ENCODE results near the gene PSG7.

GRCh38 chr19:42928896-42929295 is 8.1 kb downstream of the PSG7 start:
- TF ChIP-seq CTCF (conservative IDR thresholded peaks at IDR 0.05; ENCODE audit: low read length), result no peak
- no peak for TF ChIP-seq EZH2phosphoT487 (IDR thresholded peaks at IDR 0.05; ENCODE audit: borderline replicate concordance, low read depth, low read length)
